ENCODE results near the gene ZPBP. TPM values are rescaled to one million over a fixed set of nuclear protein-coding genes. Genes with fewer than 3 reads are reported as not detected.

ZPBP gene
- total RNA-seq, 4 donors from 2014 or later, result not detected

DNA sequence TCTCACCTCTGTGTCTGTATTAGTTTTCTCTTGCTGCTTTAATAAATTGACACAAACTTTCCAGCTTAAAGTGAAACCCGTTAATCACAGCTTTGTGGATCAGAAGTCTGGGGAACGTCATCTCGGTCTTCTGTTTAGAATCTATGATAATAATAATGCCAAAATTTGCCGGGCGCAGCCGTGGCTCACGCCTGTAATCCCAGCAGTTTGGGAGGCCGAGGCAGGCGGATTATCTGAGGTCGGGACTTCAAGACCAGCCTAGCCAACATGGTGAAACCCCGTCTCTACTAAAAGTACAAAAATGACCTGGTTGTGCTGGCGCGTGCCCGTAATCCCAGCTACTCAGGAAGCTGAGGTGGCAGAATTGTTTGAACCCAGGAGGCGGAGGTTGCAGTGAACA, 8.8 kb upstream of the ZPBP start:
- WGBS, 2 donors, result 87 to 100% methylated on average over 3 to 12 of the region's 15 CpGs

DNA sequence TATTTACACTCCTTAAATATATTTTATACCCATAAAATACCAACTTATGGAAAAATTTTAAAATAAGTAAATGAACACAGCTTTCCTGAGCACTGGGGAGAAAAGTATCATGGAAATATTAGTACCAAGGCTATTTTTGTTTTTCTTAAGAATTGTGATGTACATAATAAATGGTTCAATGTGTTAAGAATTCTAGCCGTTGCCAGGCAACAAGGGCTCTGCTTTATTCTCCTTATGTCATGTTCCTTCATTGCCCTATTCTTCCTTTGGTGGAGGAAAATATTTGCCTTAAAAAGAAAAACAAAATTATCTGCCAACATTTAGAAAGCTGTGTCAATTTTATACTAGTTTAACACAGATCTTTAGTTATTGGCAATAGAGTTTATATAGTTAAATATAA, 2.6 kb upstream of the ZPBP start:
- peaks cover 0 to 13% (median 0%) of the 10 kb centered on the region in 4 donors for H3K27me3 ChIP-seq
- intact Hi-C loops (cut with DNase I), result no loop called here
- H3K27ac ChIP-seq, result no peak overlapping the region
- H3K36me3 ChIP-seq, result no peaks in the 10 kb centered on the region
- H3K9me3 ChIP-seq, result no peaks in the 10 kb centered on the region
- peaks cover 0 to 9% (median 4%) of the 10 kb centered on the region in 3 donors for H3K4me1 ChIP-seq
- no peak for DNase-seq
- 78 to 81% methylated on average over 1 of the region's 1 CpG for WGBS, 2 donors
- H3K4me3 ChIP-seq, result no peak overlapping the region
- TF ChIP-seq, protein P1, sequence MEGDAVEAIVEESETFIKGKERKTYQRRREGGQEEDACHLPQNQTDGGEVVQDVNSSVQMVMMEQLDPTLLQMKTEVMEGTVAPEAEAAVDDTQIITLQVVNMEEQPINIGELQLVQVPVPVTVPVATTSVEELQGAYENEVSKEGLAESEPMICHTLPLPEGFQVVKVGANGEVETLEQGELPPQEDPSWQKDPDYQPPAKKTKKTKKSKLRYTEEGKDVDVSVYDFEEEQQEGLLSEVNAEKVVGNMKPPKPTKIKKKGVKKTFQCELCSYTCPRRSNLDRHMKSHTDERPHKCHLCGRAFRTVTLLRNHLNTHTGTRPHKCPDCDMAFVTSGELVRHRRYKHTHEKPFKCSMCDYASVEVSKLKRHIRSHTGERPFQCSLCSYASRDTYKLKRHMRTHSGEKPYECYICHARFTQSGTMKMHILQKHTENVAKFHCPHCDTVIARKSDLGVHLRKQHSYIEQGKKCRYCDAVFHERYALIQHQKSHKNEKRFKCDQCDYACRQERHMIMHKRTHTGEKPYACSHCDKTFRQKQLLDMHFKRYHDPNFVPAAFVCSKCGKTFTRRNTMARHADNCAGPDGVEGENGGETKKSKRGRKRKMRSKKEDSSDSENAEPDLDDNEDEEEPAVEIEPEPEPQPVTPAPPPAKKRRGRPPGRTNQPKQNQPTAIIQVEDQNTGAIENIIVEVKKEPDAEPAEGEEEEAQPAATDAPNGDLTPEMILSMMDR (IDR thresholded peaks at IDR 0.05), result no peak
- TF ChIP-seq POLR2A (IDR thresholded peaks at IDR 0.05), result no peak

More for the DNA sequence above, 8.8 kb upstream of the ZPBP start:
- H3K9me3 ChIP-seq, result no peaks in the 10 kb centered on the region
- no peak overlapping the region for H3K4me3 ChIP-seq
- TF ChIP-seq POLR2A (IDR thresholded peaks at IDR 0.05), result no peak
- TF ChIP-seq, protein P1 (IDR thresholded peaks at IDR 0.05), result no peak
- H3K27ac ChIP-seq, result no peak overlapping the region
- peaks cover 0 to 7% (median 0%) of the 10 kb centered on the region in 4 donors for H3K27me3 ChIP-seq
- intact Hi-C loops (cut with DNase I), result no loop called here
- H3K36me3 ChIP-seq, result no peaks in the 10 kb centered on the region
- DNase-seq, result no peak
- no peaks in the 10 kb centered on the region for H3K4me1 ChIP-seq

DNA sequence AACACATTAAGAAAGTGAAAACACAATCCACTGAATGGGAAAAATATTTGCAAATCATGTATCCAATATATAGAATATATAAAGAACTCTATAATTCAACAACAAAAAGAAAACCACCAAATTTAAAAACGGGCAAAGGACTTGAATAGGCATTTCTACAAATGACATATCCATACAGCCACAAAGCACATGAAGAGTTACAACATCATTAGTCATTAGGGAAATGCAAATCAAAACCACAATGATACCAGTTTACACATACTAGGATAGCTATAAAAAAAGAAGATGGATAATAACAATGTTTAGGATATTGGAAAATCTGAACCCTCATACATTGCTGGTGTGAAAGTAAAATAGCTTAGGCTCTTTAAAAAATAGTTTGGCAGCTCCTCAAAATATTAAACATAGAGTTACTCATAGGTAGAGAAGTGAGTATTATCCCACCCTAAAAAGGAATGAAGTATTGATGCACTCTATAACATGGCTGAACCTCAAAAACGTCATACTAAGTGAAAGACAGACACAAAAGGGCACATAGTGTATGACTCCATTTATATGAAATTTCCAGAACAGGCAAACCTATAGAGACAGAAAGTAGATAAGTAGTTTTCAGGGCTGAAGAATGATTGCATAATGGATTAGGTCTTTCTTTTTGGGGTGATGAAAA, 4.5 kb downstream of the ZPBP start:
- 0 to 9% methylated on average over 2 of the region's 2 CpGs for WGBS, 2 donors
- H3K36me3 ChIP-seq, result no peaks in the 10 kb centered on the region
- H3K27me3 ChIP-seq, result peaks cover 0 to 4% (median 0%) of the 10 kb centered on the region in 4 donors
- H3K4me1 ChIP-seq, result peaks cover 0 to 9% (median 4%) of the 10 kb centered on the region in 3 donors
- no peak for TF ChIP-seq POLR2A (IDR thresholded peaks at IDR 0.05)
- TF ChIP-seq, protein P1 (IDR thresholded peaks at IDR 0.05), result no peak
- no peak for DNase-seq
- intact Hi-C loops (cut with DNase I), result no loop called here
- H3K27ac ChIP-seq, result no peak overlapping the region
- H3K4me3 ChIP-seq, result no peak overlapping the region
- H3K9me3 ChIP-seq, result no peaks in the 10 kb centered on the region

DNA sequence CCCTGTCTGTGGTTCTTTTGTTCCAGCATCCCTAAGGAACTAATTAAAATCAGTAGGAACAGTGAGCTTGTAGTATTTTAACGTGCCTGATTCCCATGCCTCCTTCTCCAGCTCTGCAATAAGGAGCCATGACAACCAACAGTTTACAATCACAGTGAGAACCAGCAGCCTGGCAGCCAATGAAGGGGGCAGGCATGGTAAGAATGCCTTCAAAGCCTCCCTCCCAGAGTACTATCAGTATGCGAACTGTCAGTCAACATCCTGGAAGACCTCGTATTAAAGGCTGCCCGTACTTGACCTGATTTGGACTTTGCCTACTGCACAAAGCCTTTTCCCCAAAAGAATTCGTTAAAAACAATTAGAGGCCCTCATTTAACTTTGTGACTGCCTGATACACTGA, 7.7 kb downstream of the ZPBP start:
- 47 to 57% methylated on average over 5 of the region's 5 CpGs for WGBS, 2 donors
- intact Hi-C loops (cut with DNase I), result no loop called here
- no peak for TF ChIP-seq POLR2A (IDR thresholded peaks at IDR 0.05)
- TF ChIP-seq, protein P1 (IDR thresholded peaks at IDR 0.05), result no peak
- Histone ChIP-seq H3K27me3 (no peaks in the 10 kb centered on the region), H3K9me3 (no peaks in the 10 kb centered on the region), H3K27ac (no peak overlapping the region), H3K4me1 (no peaks in the 10 kb centered on the region), H3K36me3 (no peaks in the 10 kb centered on the region), H3K4me3 (no peak overlapping the region)
- DNase-seq, result no peak

DNA sequence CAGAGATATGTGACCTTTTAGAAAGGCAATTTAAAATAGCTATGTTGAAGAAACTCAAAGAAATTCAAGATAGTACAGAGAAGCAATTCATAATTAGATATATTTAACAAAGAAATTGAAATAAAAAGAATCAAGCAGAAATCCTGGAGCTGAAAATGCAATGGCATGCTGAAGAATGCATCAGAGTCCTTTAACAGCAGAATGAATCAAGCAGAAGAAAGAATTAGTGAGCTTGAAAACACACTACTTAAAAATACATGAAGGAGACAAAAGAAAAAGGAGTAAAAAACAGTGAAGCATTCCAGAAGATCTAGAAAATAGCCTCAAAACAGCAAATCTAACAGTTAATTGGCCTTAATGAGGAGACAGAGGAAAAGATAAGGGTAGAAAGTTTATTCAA, 20.0 kb downstream of the ZPBP start:
- TF ChIP-seq POLR2A (IDR thresholded peaks at IDR 0.05), result no peak
- TF ChIP-seq, protein P1 (IDR thresholded peaks at IDR 0.05), result no peak
- no peaks in the 10 kb centered on the region for H3K36me3 ChIP-seq
- H3K27me3 ChIP-seq, result no peaks in the 10 kb centered on the region
- no peak overlapping the region for H3K27ac ChIP-seq
- no peak overlapping the region for H3K4me3 ChIP-seq
- peaks cover 0 to 27% (median 3%) of the 10 kb centered on the region in 3 donors for H3K9me3 ChIP-seq
- intact Hi-C loops (cut with DNase I), result no loop called here
- no peak for DNase-seq
- peaks cover 6 to 18% (median 10%) of the 10 kb centered on the region in 3 donors for H3K4me1 ChIP-seq
